ENCODE measurements around the gene XPNPEP3. TPM values are rescaled to one million over a fixed set of nuclear protein-coding genes. Genes with fewer than 3 reads are reported as not detected.

The XPNPEP3 gene
- total RNA-seq (2014; rRNA removed; shearing (Covaris generic)) (11.3 and 13.8 TPM in 2 replicates), polyA plus RNA-seq (2016; fragmentation: Nextera tagmentation; extraction: Ambion mirVana) (5.6 and 6.4 TPM in 2 replicates)

DNA sequence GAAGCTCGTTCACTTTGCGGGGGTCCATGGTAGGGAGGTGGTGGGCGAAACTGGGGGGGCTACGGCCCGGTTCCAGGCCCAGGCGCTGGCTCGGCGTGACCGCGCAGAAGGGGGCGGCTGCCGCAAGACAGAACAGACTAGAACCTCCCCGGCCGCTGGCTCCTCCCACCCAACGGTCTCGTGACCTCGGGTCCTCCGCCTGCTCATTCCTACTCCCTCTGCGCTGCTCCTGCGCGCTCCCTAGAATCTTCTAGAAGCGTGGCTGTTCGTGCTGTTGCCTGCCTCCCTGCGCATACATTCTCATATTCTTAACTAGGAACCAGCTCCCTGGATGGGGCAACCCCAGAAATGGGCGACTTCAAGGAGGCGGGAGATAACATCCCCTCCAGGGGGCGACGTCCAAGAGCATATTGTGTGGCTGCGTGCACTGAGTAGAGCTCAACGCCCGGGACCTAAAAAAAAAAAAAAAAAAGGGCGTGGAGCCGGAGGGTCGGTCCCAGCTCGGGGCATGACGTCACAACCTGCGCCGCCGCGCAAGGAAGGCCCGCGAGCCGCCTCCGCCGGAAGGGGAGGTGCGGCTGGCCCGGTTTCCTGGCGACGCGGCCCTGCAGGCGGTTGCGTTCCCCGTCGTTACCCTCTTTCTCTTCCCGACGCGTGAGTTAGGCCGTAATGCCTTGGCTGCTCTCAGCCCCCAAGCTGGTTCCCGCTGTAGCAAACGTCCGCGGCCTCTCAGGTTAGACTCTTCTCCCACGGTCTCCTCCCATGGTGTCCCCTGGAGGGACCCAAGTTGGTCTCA lies at the start of gene XPNPEP3, which contains the start of gene ST13:
XPNPEP3 (plus strand) TSS at position 636 of the 796 bp plus-strand sequence; CDS start at position 670, 34 bp downstream.
ST13 (minus strand) TSS at position 127 of the 796 bp plus-strand sequence; CDS start at position 28, 99 bp downstream.
- peaks cover 95% of the 10 kb centered on the region for H3K79me2 ChIP-seq (ENCODE audit: insufficient read depth)
- H3K9me2 ChIP-seq (ENCODE audit: insufficient read depth): no peaks in the 10 kb centered on the region
- peak within 1 kb of the TSS; percentile 86 for H3K4me2 ChIP-seq (ENCODE audit: unreplicated experiment)
- in situ Hi-C loops (cut with MboI): no loop called here
- H3K4me3 ChIP-seq: peak within 1 kb of the TSS; percentile 100
- H3F3A ChIP-seq (ENCODE audit: insufficient read depth): peaks cover 30% of the 10 kb centered on the region; the same call in 1 of the 2 replicates
- DNase-seq: peak; percentile 98
- peaks cover 50% of the 10 kb centered on the region for H3K4me1 ChIP-seq (ENCODE audit: insufficient read depth)
- no peaks in the 10 kb centered on the region for H3K9me3 ChIP-seq (ENCODE audit: low read depth)
- peak within 1 kb of the TSS; percentile 99 for H3K27ac ChIP-seq
- WGBS, 2 experiments (ENCODE audit: low coverage in 1 of 2, low lambda C conversion rate in 2 of 2, missing lambda C conversion rate in 2 of 2): 0% methylated on average over 61 to 63 of the region's 63 CpGs
- peak within 1 kb of the TSS; percentile 100 for H3K9ac ChIP-seq
- TF ChIP-seq EZH2phosphoT487 (IDR thresholded peaks at IDR 0.05; ENCODE audit: insufficient read depth, low read depth) (no peak), EZH2 (IDR thresholded peaks at IDR 0.05; ENCODE audit: insufficient read depth, poor library complexity, severe bottlenecking) (no peak)
- no peaks in the 10 kb centered on the region for H3K27me3 ChIP-seq (replicated peaks; ENCODE audit: insufficient read depth)
- peak within 1 kb of the TSS; percentile 92 for H2AFZ ChIP-seq
- H3K36me3 ChIP-seq (ENCODE audit: low read depth): peaks cover 6% of the 10 kb centered on the region; the same call in 1 of the 2 replicates
- peaks cover 6% of the 10 kb centered on the region; the same call in 1 of the 2 replicates for H4K20me1 ChIP-seq (ENCODE audit: insufficient read depth)

DNA sequence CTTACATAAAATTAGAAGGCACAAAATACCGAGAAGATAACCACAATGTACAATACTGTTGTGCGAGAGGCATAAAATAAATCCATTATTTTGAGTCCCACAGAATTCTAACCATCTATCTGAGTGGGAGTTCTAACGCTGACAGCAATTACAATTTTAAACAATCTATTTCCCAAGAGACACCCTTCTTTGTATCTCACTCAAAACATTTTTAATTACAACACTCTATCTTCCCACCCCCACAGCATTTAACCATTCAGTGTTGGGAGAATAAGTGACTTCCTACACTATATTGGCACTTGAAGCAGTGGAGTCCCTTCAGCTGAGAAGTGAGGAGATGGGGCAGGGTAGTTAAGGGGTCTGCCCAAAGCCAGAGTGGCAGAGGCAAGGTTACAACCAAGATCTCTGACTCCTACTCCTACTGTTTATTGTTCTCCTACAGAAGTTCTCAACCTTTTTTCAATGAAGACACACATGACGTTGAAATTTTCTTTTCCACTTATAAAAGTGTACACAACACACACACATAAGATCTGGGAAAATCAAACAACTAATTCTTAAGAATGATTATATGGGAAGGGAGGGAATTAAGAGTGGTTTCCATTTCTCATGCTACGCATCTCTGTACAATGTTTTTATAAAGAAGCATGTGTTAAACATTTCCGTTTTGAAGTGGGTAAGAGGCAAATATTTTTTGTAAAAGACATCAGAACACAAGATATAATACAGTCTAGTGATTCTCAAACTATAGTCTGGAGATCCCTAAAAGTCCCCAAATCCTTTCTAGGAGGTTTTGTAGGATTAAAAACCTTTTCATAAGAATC lies 48.7 kb upstream of the XPNPEP3 start:
- Histone ChIP-seq H3F3A (ENCODE audit: insufficient read depth) (0 out of 2 replicates have a peak, but pooled peaks cover 5% of the 10 kb centered on the region), H4K20me1 (ENCODE audit: insufficient read depth) (no peaks in the 10 kb centered on the region), H3K27ac (peak overlapping the region; percentile 6; the same call in 1 of the 2 replicates), H3K4me2 (ENCODE audit: unreplicated experiment) (peak overlapping the region; percentile 7), H2AFZ (no peak overlapping the region), H3K9me2 (ENCODE audit: insufficient read depth) (no peaks in the 10 kb centered on the region), H3K27me3 (replicated peaks; ENCODE audit: insufficient read depth) (no peaks in the 10 kb centered on the region), H3K4me1 (ENCODE audit: insufficient read depth) (0 out of 2 replicates have a peak, but pooled peaks cover 6% of the 10 kb centered on the region), H3K4me3 (no peak overlapping the region), H3K9me3 (ENCODE audit: low read depth) (no peaks in the 10 kb centered on the region), H3K79me2 (ENCODE audit: insufficient read depth) (peaks cover 98% of the 10 kb centered on the region), H3K9ac (no peak overlapping the region), H3K36me3 (ENCODE audit: low read depth) (peaks cover 4% of the 10 kb centered on the region; the same call in 1 of the 2 replicates)
- 59 to 67% methylated on average over 6 of the region's 6 CpGs for WGBS, 2 experiments (ENCODE audit: low coverage in 1 of 2, low lambda C conversion rate in 2 of 2, missing lambda C conversion rate in 2 of 2)
- no peak for DNase-seq
- in situ Hi-C loops (cut with MboI): no loop called here
- TF ChIP-seq EZH2 (IDR thresholded peaks at IDR 0.05; ENCODE audit: insufficient read depth, poor library complexity, severe bottlenecking): no peak
- no peak for TF ChIP-seq EZH2phosphoT487 (IDR thresholded peaks at IDR 0.05; ENCODE audit: insufficient read depth, low read depth)

DNA sequence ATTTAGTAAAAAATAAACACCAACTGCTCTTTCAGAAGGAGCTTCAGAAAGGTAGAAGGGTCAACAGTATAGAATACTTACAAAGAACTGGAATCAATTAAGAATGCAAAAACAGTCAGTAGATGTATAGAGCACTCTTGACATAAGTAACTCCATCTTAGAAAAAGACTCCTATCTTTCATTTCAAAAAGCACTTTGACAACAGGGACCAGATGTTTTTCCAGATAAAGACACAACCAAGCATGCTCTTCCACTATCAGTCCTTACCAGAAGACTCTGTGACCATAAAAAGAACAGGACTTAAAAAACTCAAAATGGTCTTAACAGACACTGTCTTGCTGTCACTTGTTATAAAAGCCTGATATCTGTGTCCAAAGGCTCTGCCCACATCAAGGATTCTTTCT lies 43.0 kb upstream of the XPNPEP3 start:
- no peaks in the 10 kb centered on the region for H3K27me3 ChIP-seq (replicated peaks; ENCODE audit: insufficient read depth)
- no peaks in the 10 kb centered on the region for H3K9me3 ChIP-seq (ENCODE audit: low read depth)
- no peak overlapping the region for H3K9ac ChIP-seq
- H3K9me2 ChIP-seq (ENCODE audit: insufficient read depth): no peaks in the 10 kb centered on the region
- no peak overlapping the region for H3K4me3 ChIP-seq
- no peak overlapping the region for H3K4me2 ChIP-seq (ENCODE audit: unreplicated experiment)
- no peaks in the 10 kb centered on the region for H3F3A ChIP-seq (ENCODE audit: insufficient read depth)
- H3K79me2 ChIP-seq (ENCODE audit: insufficient read depth): peaks cover 98% of the 10 kb centered on the region
- no peak overlapping the region for H3K27ac ChIP-seq
- in situ Hi-C loops (cut with MboI): no loop called here
- no peaks in the 10 kb centered on the region for H4K20me1 ChIP-seq (ENCODE audit: insufficient read depth)
- no peak overlapping the region for H2AFZ ChIP-seq
- H3K4me1 ChIP-seq (ENCODE audit: insufficient read depth): peaks cover 14% of the 10 kb centered on the region
- no peak for DNase-seq
- TF ChIP-seq EZH2phosphoT487 (IDR thresholded peaks at IDR 0.05; ENCODE audit: insufficient read depth, low read depth) (no peak), EZH2 (IDR thresholded peaks at IDR 0.05; ENCODE audit: insufficient read depth, poor library complexity, severe bottlenecking) (no peak)
- no peaks in the 10 kb centered on the region for H3K36me3 ChIP-seq (ENCODE audit: low read depth)

DNA sequence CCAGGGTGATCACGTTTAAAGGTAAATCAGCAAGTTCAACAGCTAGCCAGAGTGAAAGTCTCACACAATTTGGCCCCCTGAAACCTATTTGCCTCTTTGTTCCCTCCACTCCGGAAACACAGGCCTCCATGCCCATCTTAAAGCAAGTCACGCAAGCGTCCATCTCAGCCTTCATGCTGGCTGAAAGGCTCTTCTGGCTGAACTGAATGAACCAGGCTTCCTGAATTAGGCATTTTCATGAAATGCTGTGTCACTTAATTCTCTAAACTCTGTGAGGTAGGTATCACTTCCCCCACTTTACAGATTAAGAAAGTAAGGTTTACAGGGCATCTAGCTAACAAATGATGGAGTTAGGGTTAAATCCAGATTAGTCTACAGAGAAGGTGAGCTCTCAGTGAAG lies 39.2 kb upstream of the XPNPEP3 start:
- Histone ChIP-seq H3K9me2 (ENCODE audit: insufficient read depth) (no peaks in the 10 kb centered on the region), H3K27me3 (replicated peaks; ENCODE audit: insufficient read depth) (no peaks in the 10 kb centered on the region), H3K9me3 (ENCODE audit: low read depth) (no peaks in the 10 kb centered on the region), H3K36me3 (ENCODE audit: low read depth) (no peaks in the 10 kb centered on the region; the same call in 1 of the 2 replicates), H3K4me1 (ENCODE audit: insufficient read depth) (peaks cover 15% of the 10 kb centered on the region), H3K4me3 (peak overlapping the region; percentile 95), H3K4me2 (ENCODE audit: unreplicated experiment) (peak overlapping the region; percentile 85), H3K27ac (no peak overlapping the region), H3K79me2 (ENCODE audit: insufficient read depth) (peaks cover 61% of the 10 kb centered on the region), H2AFZ (0 out of 2 replicates have a peak overlapping the region, but pooled peaks have one; percentile 99), H4K20me1 (ENCODE audit: insufficient read depth) (no peaks in the 10 kb centered on the region), H3F3A (ENCODE audit: insufficient read depth) (peaks cover 28% of the 10 kb centered on the region), H3K9ac (peak overlapping the region; percentile 92)
- WGBS, 2 experiments (ENCODE audit: low coverage in 1 of 2, low lambda C conversion rate in 2 of 2, missing lambda C conversion rate in 2 of 2): 90 to 94% methylated on average over 4 of the region's 4 CpGs
- in situ Hi-C loops (cut with MboI): no loop called here
- no peak for DNase-seq
- TF ChIP-seq EZH2 (IDR thresholded peaks at IDR 0.05; ENCODE audit: insufficient read depth, poor library complexity, severe bottlenecking): no peak
- no peak for TF ChIP-seq EZH2phosphoT487 (IDR thresholded peaks at IDR 0.05; ENCODE audit: insufficient read depth, low read depth)
